ENCODE results near the gene FILIP1L. TPM values are rescaled to one million over a fixed set of nuclear protein-coding genes. Genes with fewer than 3 reads are reported as not detected.

Gene FILIP1L
- total RNA-seq, 2 donors from 2014 or later = 0.19 TPM; not detected in 1

DNA sequence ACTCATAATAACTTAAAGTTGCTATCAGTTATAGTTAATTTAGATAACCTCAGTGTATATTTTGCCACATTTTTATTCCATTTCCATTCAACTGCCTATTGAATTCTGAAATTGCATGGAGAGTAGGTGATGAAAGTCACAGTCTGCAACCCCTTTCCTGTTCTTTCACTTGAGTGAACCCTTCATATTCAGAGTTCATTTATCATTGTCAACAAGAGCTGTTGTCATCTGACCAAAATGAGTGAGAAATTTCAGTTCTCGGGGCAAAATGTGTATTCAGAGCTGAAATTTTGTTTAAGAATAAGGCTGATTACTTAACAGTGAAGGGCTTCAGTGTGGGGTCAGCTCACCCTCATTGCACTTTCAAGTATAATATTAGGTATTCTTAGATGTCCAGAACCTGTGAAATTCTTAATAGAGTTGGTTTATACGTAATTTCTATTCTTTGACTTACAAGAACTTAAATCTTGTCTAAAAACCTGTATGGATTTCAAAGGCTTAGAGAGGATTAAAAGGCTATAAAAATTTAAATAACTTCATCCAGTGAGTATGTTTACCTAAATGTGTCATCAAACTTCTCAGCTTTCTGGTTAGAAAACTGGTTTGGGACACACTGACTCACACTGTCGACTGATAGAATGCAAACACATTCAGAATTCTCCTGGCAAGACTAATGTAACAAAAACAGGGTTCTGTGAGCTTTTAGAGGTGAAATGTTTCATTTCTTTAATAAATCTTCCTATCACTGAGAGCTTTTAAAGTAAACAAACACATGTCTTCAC, 204.4 kb downstream of the FILIP1L start:
- H3K4me3 Mint-ChIP-seq = no peak overlapping the region
- no peak for ATAC-seq
- no peak for DNase-seq (ENCODE audit: low spot score)
- H3K27ac Mint-ChIP-seq = no peak overlapping the region
- H3K4me1 Mint-ChIP-seq (ENCODE audit: low read depth in 2 of 2) = no peaks in the 10 kb centered on the region
- H3K36me3 Mint-ChIP-seq = no peaks in the 10 kb centered on the region
- no peaks in the 10 kb centered on the region for H3K9me3 Mint-ChIP-seq
- no peaks in the 10 kb centered on the region for H3K27me3 Mint-ChIP-seq

DNA sequence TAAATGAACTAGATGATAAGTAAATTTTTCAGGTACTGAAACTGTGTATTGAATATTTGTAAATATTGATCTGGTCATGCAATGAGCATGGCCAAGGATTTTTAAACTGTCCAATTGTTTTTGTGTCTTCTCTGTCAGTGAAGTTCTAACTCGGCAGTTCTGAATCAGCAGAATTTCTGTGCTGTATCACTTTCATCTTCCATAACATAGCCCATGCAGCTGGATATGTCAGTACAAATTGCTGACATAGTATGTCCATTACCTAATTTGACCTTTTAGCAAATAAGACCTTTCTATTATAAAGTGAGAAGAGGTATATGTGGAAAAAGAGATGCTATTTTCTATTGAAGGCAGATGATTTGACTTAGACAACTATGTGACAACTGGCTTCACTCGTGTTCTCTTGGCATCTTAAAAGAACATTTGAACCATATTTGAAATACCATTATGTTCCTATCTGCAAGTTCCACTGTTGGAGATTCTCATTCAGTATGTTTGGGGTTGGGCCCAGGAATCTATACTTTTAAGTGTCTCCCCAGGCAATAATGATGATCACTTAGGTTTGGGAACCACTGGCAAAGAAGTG, 206.2 kb downstream of the FILIP1L start:
- ATAC-seq (no peak), DNase-seq (ENCODE audit: low spot score) (no peak)
- Mint-ChIP-seq H3K36me3 (no peaks in the 10 kb centered on the region), H3K4me3 (no peak overlapping the region), H3K27ac (no peak overlapping the region), H3K9me3 (no peaks in the 10 kb centered on the region), H3K4me1 (ENCODE audit: low read depth in 2 of 2) (no peaks in the 10 kb centered on the region), H3K27me3 (no peaks in the 10 kb centered on the region)

DNA sequence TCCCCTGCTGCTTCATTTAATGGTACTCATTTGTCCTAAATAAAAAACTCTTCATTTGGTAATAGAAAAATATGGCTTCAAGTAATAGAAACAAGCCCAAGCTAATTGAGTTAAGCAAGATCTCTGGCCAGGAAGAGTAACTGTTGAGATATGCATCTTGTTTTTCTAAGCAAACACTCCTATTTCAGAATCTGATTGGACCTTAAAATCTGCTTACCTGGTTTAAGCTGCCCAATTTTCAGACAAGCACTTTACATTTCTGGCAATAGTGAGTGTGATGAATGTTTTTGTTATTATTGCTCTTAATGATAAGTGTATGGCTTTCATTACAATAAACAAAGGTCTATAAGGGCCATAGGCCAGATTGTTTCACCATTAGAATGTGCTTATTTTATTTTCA, 210.4 kb downstream of the FILIP1L start:
- DNase-seq (ENCODE audit: low spot score) (no peak), ATAC-seq (no peak)
- H3K36me3 Mint-ChIP-seq = no peaks in the 10 kb centered on the region
- H3K4me3 Mint-ChIP-seq = no peak overlapping the region
- no peaks in the 10 kb centered on the region for H3K4me1 Mint-ChIP-seq (ENCODE audit: low read depth in 2 of 2)
- H3K27ac Mint-ChIP-seq = no peak overlapping the region
- H3K27me3 Mint-ChIP-seq = no peaks in the 10 kb centered on the region
- no peaks in the 10 kb centered on the region for H3K9me3 Mint-ChIP-seq

DNA sequence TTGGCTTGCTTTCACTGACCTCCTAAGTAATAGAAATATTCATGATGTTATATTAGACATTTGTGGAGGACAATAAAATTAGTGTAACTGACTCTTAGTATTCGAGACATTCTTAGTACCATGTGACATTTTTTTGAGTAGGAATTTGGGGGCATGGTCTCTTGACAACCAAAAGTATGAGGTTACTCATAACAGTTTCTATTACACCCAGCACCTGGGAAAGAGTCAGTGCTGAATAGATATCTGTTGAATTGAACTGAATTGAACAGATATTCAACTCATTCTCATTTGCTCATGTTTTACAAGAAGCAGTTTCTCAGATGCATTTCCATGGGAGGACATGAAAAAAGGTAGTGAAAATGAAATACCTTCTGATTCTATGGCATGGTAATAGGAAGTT, 212.2 kb downstream of the FILIP1L start:
- H3K4me3 Mint-ChIP-seq = no peak overlapping the region
- H3K27me3 Mint-ChIP-seq = no peaks in the 10 kb centered on the region
- H3K4me1 Mint-ChIP-seq (ENCODE audit: low read depth in 2 of 2) = no peaks in the 10 kb centered on the region
- H3K36me3 Mint-ChIP-seq = no peaks in the 10 kb centered on the region
- no peak for DNase-seq (ENCODE audit: low spot score)
- H3K9me3 Mint-ChIP-seq = no peaks in the 10 kb centered on the region
- no peak overlapping the region for H3K27ac Mint-ChIP-seq
- ATAC-seq = no peak

DNA sequence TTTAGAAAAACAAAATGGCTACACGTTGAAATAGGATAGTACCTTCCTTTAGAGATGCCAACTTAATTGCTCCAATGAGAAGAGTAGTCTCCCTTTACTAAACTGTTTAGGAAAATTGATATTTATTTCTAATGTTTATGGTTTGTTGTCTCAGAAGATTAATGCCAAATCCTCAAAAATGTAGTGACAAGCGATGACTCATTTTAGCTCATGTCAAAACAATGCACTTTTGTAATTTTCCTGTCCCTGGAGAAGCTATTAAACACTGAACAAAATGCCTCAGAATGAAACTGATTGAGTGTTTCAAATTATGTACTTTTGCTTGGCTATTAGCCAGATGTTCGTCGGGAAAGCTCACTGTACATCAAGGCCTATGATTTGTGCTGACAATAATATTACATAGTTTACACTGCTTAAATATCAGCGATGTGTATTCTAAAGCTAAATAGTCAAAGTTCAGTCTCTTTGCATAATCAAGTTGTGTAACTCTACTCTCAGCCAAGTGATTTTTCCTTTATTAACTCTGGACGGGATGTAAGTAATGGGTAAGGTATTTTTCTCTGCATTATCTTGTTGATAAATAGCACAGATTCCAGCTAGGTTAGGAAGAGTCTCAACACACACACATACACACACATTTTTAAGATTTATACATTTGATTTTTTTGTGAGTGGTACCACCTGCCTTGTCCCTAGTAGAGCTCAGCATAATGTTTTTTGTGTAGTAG, 212.9 kb downstream of the FILIP1L start:
- no peak for ATAC-seq

DNA sequence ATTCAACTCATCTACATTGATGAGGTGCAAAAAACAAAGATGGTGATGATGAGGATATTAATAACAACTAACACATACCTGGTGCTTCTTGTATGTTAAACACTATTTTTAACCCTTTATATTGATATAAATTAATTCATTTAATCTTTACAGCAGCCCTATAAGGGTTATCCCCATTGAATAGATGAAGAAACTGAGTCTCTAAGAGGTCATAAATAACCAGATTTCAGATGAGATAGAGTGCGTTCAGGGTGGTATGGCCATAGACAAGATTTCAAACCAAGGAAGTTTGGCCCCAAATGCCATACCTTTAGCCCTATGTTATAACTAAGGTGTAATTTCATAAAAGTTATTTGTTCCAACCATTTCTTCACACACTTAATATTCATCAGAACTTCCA, 214.1 kb downstream of the FILIP1L start:
- ATAC-seq (no peak), DNase-seq (ENCODE audit: low spot score) (no peak)
- no peaks in the 10 kb centered on the region for H3K36me3 Mint-ChIP-seq
- H3K4me1 Mint-ChIP-seq (ENCODE audit: low read depth in 2 of 2) = peaks cover 0 to 8% of the 10 kb centered on the region in 2 donors
- H3K4me3 Mint-ChIP-seq = no peak overlapping the region
- no peaks in the 10 kb centered on the region for H3K9me3 Mint-ChIP-seq
- no peaks in the 10 kb centered on the region for H3K27me3 Mint-ChIP-seq
- H3K27ac Mint-ChIP-seq = no peak overlapping the region

More for the DNA sequence above, 212.9 kb downstream of the FILIP1L start:
- no peaks in the 10 kb centered on the region for H3K9me3 Mint-ChIP-seq
- no peak for DNase-seq (ENCODE audit: low spot score)
- H3K4me3 Mint-ChIP-seq = no peak overlapping the region
- H3K36me3 Mint-ChIP-seq = no peaks in the 10 kb centered on the region
- no peaks in the 10 kb centered on the region for H3K27me3 Mint-ChIP-seq
- H3K27ac Mint-ChIP-seq = peak overlapping the region in 1 of 2 donors; percentile 13
- peaks cover 0 to 2% of the 10 kb centered on the region in 2 donors for H3K4me1 Mint-ChIP-seq (ENCODE audit: low read depth in 2 of 2)

GRCh38 chr3:99899603-99900002, 214.7 kb downstream of the FILIP1L start:
- Mint-ChIP-seq H3K27ac (no peak overlapping the region), H3K9me3 (no peaks in the 10 kb centered on the region), H3K27me3 (no peaks in the 10 kb centered on the region), H3K36me3 (no peaks in the 10 kb centered on the region), H3K4me1 (ENCODE audit: low read depth in 2 of 2) (peaks cover 0 to 8% of the 10 kb centered on the region in 2 donors), H3K4me3 (no peak overlapping the region)
- DNase-seq (ENCODE audit: low spot score) (no peak), ATAC-seq (no peak)

DNA sequence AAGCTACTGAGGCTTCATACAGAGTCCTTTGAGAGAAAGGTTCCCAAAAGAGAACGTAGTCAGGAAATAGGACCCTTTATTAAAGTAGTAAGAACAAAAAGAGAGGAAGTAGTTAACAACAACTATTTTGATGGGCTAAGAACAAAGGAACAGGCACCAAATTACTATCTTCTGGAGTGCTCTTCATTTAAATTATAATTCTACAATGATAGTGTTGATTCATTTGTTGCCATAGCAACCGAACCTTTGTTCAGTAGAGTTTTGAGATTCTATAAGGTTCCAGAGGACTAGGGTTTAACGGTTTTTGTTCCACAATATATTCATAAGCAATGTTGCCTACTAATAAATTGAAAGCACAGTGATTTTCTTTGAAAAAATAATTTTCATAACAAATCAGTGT, 217.8 kb downstream of the FILIP1L start:
- Mint-ChIP-seq H3K27me3 (no peaks in the 10 kb centered on the region), H3K4me1 (ENCODE audit: low read depth in 2 of 2) (peaks cover 4 to 8% of the 10 kb centered on the region in 2 donors), H3K9me3 (no peaks in the 10 kb centered on the region), H3K27ac (no peak overlapping the region), H3K36me3 (no peaks in the 10 kb centered on the region), H3K4me3 (no peak overlapping the region)
- DNase-seq (ENCODE audit: low spot score) (no peak), ATAC-seq (no peak)

DNA sequence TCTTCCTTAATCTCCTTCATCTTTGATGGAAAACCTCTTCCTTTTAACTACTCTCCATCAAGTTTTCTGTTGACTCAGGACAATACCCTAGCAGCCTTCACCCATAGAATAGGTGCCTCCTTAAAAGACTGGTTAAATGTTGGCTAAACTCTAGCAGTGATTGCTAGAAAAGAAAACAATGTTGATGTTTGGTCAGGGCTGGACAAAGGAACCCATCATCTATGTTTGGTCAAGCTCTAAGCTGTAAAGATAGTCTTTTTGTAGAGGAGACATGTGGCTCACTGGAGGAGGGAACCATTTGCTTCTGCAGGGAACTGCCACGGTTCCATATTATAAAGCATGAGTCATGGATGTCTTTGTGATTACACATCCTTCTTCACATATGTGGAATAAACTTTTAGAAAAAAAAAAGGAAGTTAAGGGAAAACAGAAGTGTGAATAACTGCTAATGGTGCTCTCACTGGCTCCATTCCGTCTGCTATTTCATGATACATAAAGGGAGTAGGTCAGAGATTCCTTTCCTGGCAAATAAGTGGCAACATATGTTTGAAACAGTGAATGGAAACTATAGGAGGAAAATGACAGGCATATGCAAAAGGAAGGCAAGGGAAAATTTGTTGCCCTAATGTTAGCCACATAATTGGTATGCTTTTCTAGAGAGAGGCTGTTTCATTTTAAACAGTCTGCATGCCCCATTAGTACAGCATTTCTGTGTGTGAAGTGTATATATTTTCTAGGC, 218.4 kb downstream of the FILIP1L start:
- H3K27ac Mint-ChIP-seq = peak overlapping the region in 1 of 2 donors; percentile 28
- H3K27me3 Mint-ChIP-seq = no peaks in the 10 kb centered on the region
- DNase-seq (ENCODE audit: low spot score) (no peak), ATAC-seq (no peak)
- no peaks in the 10 kb centered on the region for H3K9me3 Mint-ChIP-seq
- H3K4me3 Mint-ChIP-seq = no peak overlapping the region
- no peaks in the 10 kb centered on the region for H3K36me3 Mint-ChIP-seq
- H3K4me1 Mint-ChIP-seq (ENCODE audit: low read depth in 2 of 2) = peaks cover 4 to 8% of the 10 kb centered on the region in 2 donors

- Mint-ChIP-seq H3K4me1 (ENCODE audit: low read depth in 2 of 2) (peaks cover 4 to 8% of the 10 kb centered on the region in 2 donors), H3K4me3 (no peak overlapping the region), H3K27ac (peak overlapping the region in 1 of 2 donors; percentile 28), H3K27me3 (no peaks in the 10 kb centered on the region), H3K9me3 (no peaks in the 10 kb centered on the region), H3K36me3 (no peaks in the 10 kb centered on the region)
- ATAC-seq = no peak
- DNase-seq (ENCODE audit: low spot score) = no peak
Measured at GRCh38 chr3:99895131-99895696, 219.1 kb downstream of the FILIP1L start.

- no peaks in the 10 kb centered on the region for H3K36me3 Mint-ChIP-seq
- no peak overlapping the region for H3K4me3 Mint-ChIP-seq
- peaks cover 4 to 8% of the 10 kb centered on the region in 2 donors for H3K4me1 Mint-ChIP-seq (ENCODE audit: low read depth in 2 of 2)
- no peaks in the 10 kb centered on the region for H3K9me3 Mint-ChIP-seq
- DNase-seq (ENCODE audit: low spot score) (no peak), ATAC-seq (no peak)
- no peaks in the 10 kb centered on the region for H3K27me3 Mint-ChIP-seq
- H3K27ac Mint-ChIP-seq = no peak overlapping the region
Measured at GRCh38 chr3:99892332-99892731, 222.0 kb downstream of the FILIP1L start.

DNA sequence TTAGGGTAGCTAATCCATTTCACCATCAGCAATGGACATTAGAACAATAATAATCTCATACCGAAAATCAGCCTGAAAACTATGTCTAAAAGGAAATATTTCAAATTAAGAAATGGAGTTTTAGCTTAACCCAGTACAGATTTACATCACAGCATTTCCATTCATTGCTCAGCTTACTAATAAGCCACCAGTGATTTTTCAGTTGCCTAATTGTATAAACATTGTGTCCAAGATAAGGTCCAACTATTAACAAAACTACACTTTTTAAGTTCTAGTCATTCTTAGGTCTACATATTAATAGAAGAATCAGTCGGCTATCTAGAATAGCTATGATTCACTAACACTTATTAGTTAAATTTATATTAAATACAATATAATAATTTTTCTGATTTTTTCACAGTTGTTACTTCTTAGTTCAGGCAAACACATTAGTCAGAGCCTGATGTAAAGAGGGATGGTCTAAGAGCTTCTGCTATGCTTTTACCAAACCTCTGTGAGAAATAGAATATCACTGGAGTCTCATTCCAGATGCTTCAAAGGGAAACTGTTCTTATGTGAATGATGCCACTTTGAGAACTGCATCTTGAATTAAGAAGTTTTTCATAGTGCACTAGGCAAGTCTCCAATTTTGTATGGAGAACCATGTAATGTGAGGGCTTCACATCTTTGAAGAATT, 222.6 kb downstream of the FILIP1L start:
- H3K4me1 Mint-ChIP-seq (ENCODE audit: low read depth in 2 of 2) = peaks cover 4 to 8% of the 10 kb centered on the region in 2 donors
- no peak overlapping the region for H3K27ac Mint-ChIP-seq
- DNase-seq (ENCODE audit: low spot score) = no peak
- H3K4me3 Mint-ChIP-seq = no peak overlapping the region
- no peaks in the 10 kb centered on the region for H3K27me3 Mint-ChIP-seq
- H3K9me3 Mint-ChIP-seq = no peaks in the 10 kb centered on the region
- no peaks in the 10 kb centered on the region for H3K36me3 Mint-ChIP-seq
- no peak for ATAC-seq

DNA sequence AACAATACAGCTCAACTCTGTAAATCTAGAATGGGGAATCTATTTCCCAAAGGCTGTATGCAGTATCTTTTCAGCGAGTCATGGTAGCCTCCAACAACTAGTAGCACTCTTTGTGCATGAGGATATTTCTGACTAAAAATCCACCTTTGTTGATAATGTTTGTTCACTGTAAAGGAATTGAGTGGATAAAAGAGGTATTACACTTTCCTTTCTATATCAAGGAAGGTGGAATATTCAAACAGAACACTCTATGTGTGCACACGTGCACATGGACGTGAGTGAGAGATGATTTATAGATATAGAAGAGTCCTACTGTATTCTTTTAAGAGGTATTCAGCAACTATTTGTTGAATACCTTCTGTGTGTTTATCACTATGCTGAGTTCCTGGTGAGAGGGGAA, 228.4 kb downstream of the FILIP1L start:
- no peak for ATAC-seq
- Mint-ChIP-seq H3K4me3 (no peak overlapping the region), H3K27ac (no peak overlapping the region), H3K27me3 (no peaks in the 10 kb centered on the region), H3K9me3 (no peaks in the 10 kb centered on the region), H3K4me1 (ENCODE audit: low read depth in 2 of 2) (peaks cover 9 to 20% of the 10 kb centered on the region in 2 donors), H3K36me3 (no peaks in the 10 kb centered on the region)
- no peak for DNase-seq (ENCODE audit: low spot score)
